Measurements from ENCODE around the gene BORCS5.
"Not testable (repeated sequence)": the region's sequence is repeated elsewhere in the genome, so short reads cannot be mapped to it uniquely, and the experiment has no call there.

Gene BORCS5

GRCh38 chr12:12488296-12488695 lies 131.4 kb downstream of the BORCS5 start:
- TF ChIP-seq FOXP2 (optimal IDR thresholded peaks at IDR 0.05; ENCODE audit: control extremely low read depth, extremely low read length, insufficient read depth): no peak
- TF ChIP-seq EZH2 (IDR thresholded peaks at IDR 0.05): no peak
- no peak for TF ChIP-seq POLR2AphosphoS5 (IDR thresholded peaks at IDR 0.05; ENCODE audit: borderline replicate concordance, low read depth, low read length)

GRCh38 chr12:12488823-12489550 lies 132.1 kb downstream of the BORCS5 start:
- no peak overlapping the region for H3K4me3 ChIP-seq
- no peak overlapping the region for H3K9ac ChIP-seq (ENCODE audit: insufficient read length)
- no peak for DNase-seq (ENCODE audit: low read depth, low spot score)
- peaks cover 3% of the 10 kb centered on the region; the same call in 1 of the 2 replicates for H3K36me3 ChIP-seq (ENCODE audit: insufficient read depth, low read length)
- H3K9me3 ChIP-seq (ENCODE audit: low read depth, low read length): no peaks in the 10 kb centered on the region
- no peak overlapping the region for H3K27ac ChIP-seq
- no peak for TF ChIP-seq POLR2AphosphoS5 (IDR thresholded peaks at IDR 0.05; ENCODE audit: borderline replicate concordance, low read depth, low read length)
- TF ChIP-seq EZH2 (IDR thresholded peaks at IDR 0.05): no peak
- no peak for TF ChIP-seq FOXP2 (optimal IDR thresholded peaks at IDR 0.05; ENCODE audit: control extremely low read depth, extremely low read length, insufficient read depth)

More at GRCh38 chr12:12488296-12488695, 131.4 kb downstream of the BORCS5 start:
- Histone ChIP-seq H3K9me3 (ENCODE audit: low read depth, low read length) (no peaks in the 10 kb centered on the region), H3K36me3 (ENCODE audit: insufficient read depth, low read length) (peaks cover 3% of the 10 kb centered on the region; the same call in 1 of the 2 replicates), H3K27ac (no peak overlapping the region), H3K9ac (ENCODE audit: insufficient read length) (no peak overlapping the region), H3K4me3 (no peak overlapping the region)
- DNase-seq (ENCODE audit: low read depth, low spot score): no peak

- DNase-seq (ENCODE audit: low read depth, low spot score): no peak
- H3K4me3 ChIP-seq: no peak overlapping the region
- TF ChIP-seq EZH2 (IDR thresholded peaks at IDR 0.05) (no peak), POLR2AphosphoS5 (IDR thresholded peaks at IDR 0.05; ENCODE audit: borderline replicate concordance, low read depth, low read length) (no peak)
- no peaks in the 10 kb centered on the region for H3K9me3 ChIP-seq (ENCODE audit: low read depth, low read length)
- H3K9ac ChIP-seq (ENCODE audit: insufficient read length): no peak overlapping the region
- H3K27ac ChIP-seq: no peak overlapping the region
- H3K36me3 ChIP-seq (ENCODE audit: insufficient read depth, low read length): peaks cover under 1% of the 10 kb centered on the region; the same call in 1 of the 2 replicates
Observed at GRCh38 chr12:12491606-12492005, 134.7 kb downstream of the BORCS5 start.

- Histone ChIP-seq H3K36me3 (ENCODE audit: insufficient read depth, low read length) (no peaks in the 10 kb centered on the region), H3K9ac (ENCODE audit: insufficient read length) (no peak overlapping the region), H3K4me3 (no peak overlapping the region), H3K27ac (no peak overlapping the region), H3K9me3 (ENCODE audit: low read depth, low read length) (no peaks in the 10 kb centered on the region)
- DNase-seq (ENCODE audit: low read depth, low spot score): no peak
- TF ChIP-seq EZH2 (IDR thresholded peaks at IDR 0.05) (no peak), POLR2AphosphoS5 (IDR thresholded peaks at IDR 0.05; ENCODE audit: borderline replicate concordance, low read depth, low read length) (no peak), FOXP2 (optimal IDR thresholded peaks at IDR 0.05; ENCODE audit: control extremely low read depth, extremely low read length, insufficient read depth) (no peak)
Observed at GRCh38 chr12:12492547-12492946, 135.7 kb downstream of the BORCS5 start.

GRCh38 chr12:12495536-12495935 lies 138.7 kb downstream of the BORCS5 start:
- no peak for DNase-seq (ENCODE audit: low read depth, low spot score)
- Histone ChIP-seq H3K9ac (ENCODE audit: insufficient read length) (no peak overlapping the region), H3K27ac (no peak overlapping the region), H3K9me3 (ENCODE audit: low read depth, low read length) (no peaks in the 10 kb centered on the region), H3K4me3 (no peak overlapping the region), H3K36me3 (ENCODE audit: insufficient read depth, low read length) (no peaks in the 10 kb centered on the region)
- TF ChIP-seq FOXP2 (optimal IDR thresholded peaks at IDR 0.05; ENCODE audit: control extremely low read depth, extremely low read length, insufficient read depth): no peak
- no peak for TF ChIP-seq POLR2AphosphoS5 (IDR thresholded peaks at IDR 0.05; ENCODE audit: borderline replicate concordance, low read depth, low read length)

GRCh38 chr12:12498210-12498609 lies 141.3 kb downstream of the BORCS5 start:
- Histone ChIP-seq H3K27ac (no peak overlapping the region), H3K9ac (ENCODE audit: insufficient read length) (no peak overlapping the region), H3K9me3 (ENCODE audit: low read depth, low read length) (no peaks in the 10 kb centered on the region), H3K36me3 (ENCODE audit: insufficient read depth, low read length) (no peaks in the 10 kb centered on the region), H3K4me3 (no peak overlapping the region)
- TF ChIP-seq EZH2 (IDR thresholded peaks at IDR 0.05): no peak
- no peak for TF ChIP-seq FOXP2 (optimal IDR thresholded peaks at IDR 0.05; ENCODE audit: control extremely low read depth, extremely low read length, insufficient read depth)
- no peak for TF ChIP-seq POLR2AphosphoS5 (IDR thresholded peaks at IDR 0.05; ENCODE audit: borderline replicate concordance, low read depth, low read length)
- DNase-seq (ENCODE audit: low read depth, low spot score): no peak

GRCh38 chr12:12499909-12500604 lies 143.2 kb downstream of the BORCS5 start:
- no peaks in the 10 kb centered on the region for H3K9me3 ChIP-seq (ENCODE audit: low read depth, low read length)
- DNase-seq (ENCODE audit: low read depth, low spot score): no peak
- H3K9ac ChIP-seq (ENCODE audit: insufficient read length): no peak overlapping the region
- H3K27ac ChIP-seq: no peak overlapping the region
- no peak overlapping the region for H3K4me3 ChIP-seq
- TF ChIP-seq EZH2 (IDR thresholded peaks at IDR 0.05) (no peak), FOXP2 (optimal IDR thresholded peaks at IDR 0.05; ENCODE audit: control extremely low read depth, extremely low read length, insufficient read depth) (no peak), POLR2AphosphoS5 (IDR thresholded peaks at IDR 0.05; ENCODE audit: borderline replicate concordance, low read depth, low read length) (no peak)
- no peaks in the 10 kb centered on the region for H3K36me3 ChIP-seq (ENCODE audit: insufficient read depth, low read length)

GRCh38 chr12:12501121-12501520 lies 144.2 kb downstream of the BORCS5 start:
- Histone ChIP-seq H3K36me3 (ENCODE audit: insufficient read depth, low read length) (no peaks in the 10 kb centered on the region), H3K9ac (ENCODE audit: insufficient read length) (no peak overlapping the region), H3K4me3 (no peak overlapping the region), H3K9me3 (ENCODE audit: low read depth, low read length) (no peaks in the 10 kb centered on the region), H3K27ac (no peak overlapping the region)
- TF ChIP-seq POLR2AphosphoS5 (IDR thresholded peaks at IDR 0.05; ENCODE audit: borderline replicate concordance, low read depth, low read length): no peak
- no peak for TF ChIP-seq FOXP2 (optimal IDR thresholded peaks at IDR 0.05; ENCODE audit: control extremely low read depth, extremely low read length, insufficient read depth)
- no peak for TF ChIP-seq EZH2 (IDR thresholded peaks at IDR 0.05)
- DNase-seq (ENCODE audit: low read depth, low spot score): no peak

DNA sequence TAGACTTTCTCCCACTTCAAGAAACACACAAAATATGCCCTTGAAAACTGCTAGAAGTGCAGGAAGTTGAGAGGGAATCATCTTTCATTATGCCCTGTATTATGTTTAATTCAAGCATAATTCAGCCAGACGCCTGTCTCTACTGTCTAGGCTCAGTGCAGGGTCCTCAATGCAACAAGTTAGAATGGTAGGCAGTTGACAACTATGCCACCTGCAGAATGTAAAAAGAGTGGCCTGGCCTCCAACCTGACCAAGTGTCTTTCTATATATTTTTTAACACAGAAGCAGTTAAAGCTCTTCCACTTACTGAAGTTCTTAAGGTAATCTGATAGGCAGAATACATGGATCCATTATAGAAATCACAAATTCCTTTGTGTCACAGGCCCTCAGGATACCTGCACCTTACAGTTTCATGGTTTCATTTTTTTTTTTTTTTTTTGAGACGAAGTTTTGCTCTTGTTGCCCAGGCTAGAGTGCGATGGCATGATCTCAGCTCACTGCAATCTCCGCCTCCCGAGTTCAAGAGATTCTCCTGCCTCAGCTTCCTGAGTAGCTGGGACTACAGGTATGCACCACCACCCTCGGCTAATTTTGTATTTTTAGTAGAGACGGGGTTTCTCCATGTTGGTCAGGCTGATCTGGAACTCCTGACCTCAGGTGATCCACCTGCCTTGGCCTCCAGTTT lies 145.4 kb downstream of the BORCS5 start:
- H3K9me3 ChIP-seq (ENCODE audit: low read depth, low read length); DNase-seq (ENCODE audit: low read depth, low spot score); H3K27ac ChIP-seq; H3K9ac ChIP-seq (ENCODE audit: insufficient read length); H3K4me3 ChIP-seq; H3K36me3 ChIP-seq (ENCODE audit: insufficient read depth, low read length): not testable (repeated sequence)

Measured in SK-N-MC (cell line).